GM18499 (cell line): ENCODE results near the gene MSI2.

Experiments
- ATAC-seq: cut with Tn5 transposase; IDR thresholded peaks from one replicate; pipeline ENCODE4 v1.9.1; 2021; ENCODE audit warnings: moderate number of reproducible peaks; ENCODE audit not compliant: insufficient read depth, unreplicated experiment

The MSI2 gene

GRCh38 chr17:57338257-57338914 lies 82.1 kb downstream of the MSI2 start:
- no peak for ATAC-seq

- no peak for ATAC-seq
These were observed 84.0 kb downstream of the MSI2 start for GRCh38 chr17:57340160-57340981.

- ATAC-seq = no peak
These were observed 85.6 kb downstream of the MSI2 start for GRCh38 chr17:57341611-57342540.

- ATAC-seq = no peak
These were observed 86.8 kb downstream of the MSI2 start for GRCh38 chr17:57342963-57343589.

GRCh38 chr17:57343717-57344116 lies 87.4 kb downstream of the MSI2 start:
- ATAC-seq = no peak

- ATAC-seq = no peak
These were observed 87.9 kb downstream of the MSI2 start for GRCh38 chr17:57344261-57344660.

- no peak for ATAC-seq
These were observed 93.4 kb downstream of the MSI2 start for GRCh38 chr17:57349541-57350247.

- no peak for ATAC-seq
These were observed 93.9 kb downstream of the MSI2 start for GRCh38 chr17:57350266-57350665.

- no peak for ATAC-seq
These were observed 96.4 kb downstream of the MSI2 start for GRCh38 chr17:57352665-57353175.

- no peak for ATAC-seq
These were observed 98.3 kb downstream of the MSI2 start for GRCh38 chr17:57354673-57355072.

GRCh38 chr17:57355090-57355859 lies 99.0 kb downstream of the MSI2 start:
- no peak for ATAC-seq

GRCh38 chr17:57356153-57356718 lies 99.9 kb downstream of the MSI2 start:
- ATAC-seq = no peak

- no peak for ATAC-seq
These were observed 100.5 kb downstream of the MSI2 start for GRCh38 chr17:57356719-57357391.

- no peak for ATAC-seq
These were observed 101.1 kb downstream of the MSI2 start for GRCh38 chr17:57357392-57357784.

- ATAC-seq = no peak
These were observed 101.6 kb downstream of the MSI2 start for GRCh38 chr17:57357830-57358430.

- ATAC-seq = no peak
These were observed 103.9 kb downstream of the MSI2 start for GRCh38 chr17:57360266-57360665.

- no peak for ATAC-seq
These were observed 106.7 kb downstream of the MSI2 start for GRCh38 chr17:57362797-57363556.
